Right lobe of liver (tissue), 6 donors: ENCODE data around the gene PRKAG2. TPM values are rescaled to one million over a fixed set of nuclear protein-coding genes. Genes with fewer than 3 reads are reported as not detected.

ENCODE experiments used
- ATAC-seq, 4 donors: fragments of 200-7000 bp; cut with Tn5 transposase; one replicate each; pipeline ENCODE4 v1.9.1; 2020; ENCODE audit warnings: mild to moderate bottlenecking in 4 of 4, moderate library complexity in 4 of 4
- DNase-seq, 3 donors: peaks; one replicate each; pipeline ENCODE4 v3.0.0-alpha.2; 2020
- H3K27ac ChIP-seq, 3 donors: fragments of 200-600 bp; one replicate each; pipeline ENCODE4 v1.8.0; 2022
- H3K27me3 ChIP-seq, 2 donors: fragments of 200-600 bp; one replicate each; pipeline ENCODE4 v1.8.0; 2022
- H3K36me3 ChIP-seq, 4 donors: fragments of 200-600 bp; sonication (generic) in 1 of 4; one replicate each; pipeline versions ENCODE4 v1.5.1 to v1.8.0; 2017 to 2022; ENCODE audit warnings: control low read depth in 1 of 4
- H3K4me1 ChIP-seq, 4 donors: fragments of 200-600 bp; sonication (generic) in 1 of 4; one replicate each; pipeline versions ENCODE4 v1.5.1 to v1.8.0; 2017 to 2022; ENCODE audit warnings: control low read depth in 1 of 4
- H3K4me3 ChIP-seq, 3 donors: fragments of 200-600 bp; one replicate each; pipeline ENCODE4 v1.8.0; 2022
- H3K9me3 ChIP-seq, 4 donors: fragments of 200-600 bp; sonication (generic) in 1 of 4; one replicate each; pipeline versions ENCODE4 v1.5.1 to v1.8.0; 2017 to 2022; ENCODE audit warnings: control low read depth in 1 of 4
- CTCF ChIP-seq, 4 donors: fragments of 200-600 bp in 3 of 4; fragments of 450-650 bp in 1 of 4; IDR thresholded peaks; one replicate each; pipeline versions ENCODE4 v1.5.1 to v1.8.0; 2016 to 2022; ENCODE audit warnings: antibody characterized with exemption in 4 of 4, mild to moderate bottlenecking in 2 of 4
- POLR2A ChIP-seq: fragments of 450-650 bp; IDR thresholded peaks from one replicate; pipeline ENCODE4 v1.6.1; 2017; ENCODE audit warnings: antibody characterized with exemption, mild to moderate bottlenecking
- WGBS: methylation state at CpG from one replicate; pipeline ENCODE4 v1.1.6; 2018; ENCODE audit warnings: low coverage, low lambda C conversion rate; ENCODE audit not compliant: insufficient coverage; ENCODE audit errors: missing lambda C conversion rate; 5-methylcytosine and 5-hydroxymethylcytosine counted together
- intact Hi-C, 2 donors: fragments of 100-400 bp; cut with DNase I; formaldehyde crosslinking; loops; one replicate each; pipeline versions ENCODE4 v1.11.2 to v1.14.1; 2022
- total RNA-seq, 6 experiments: library from RNA; depleted of rRNA in 2 of 6; stranded (reverse); fragments of >200 nt in 2 of 6; fragmentation: NEBNext Ultra II Directional in 3 of 6; extraction: Animal tissue kit (Norgen Biotek cat#: 25700) in 3 of 6; gene quantifications; one replicate each; pipeline versions ENCODE4 v1.1.0 to v1.2.4, GENCODE V29; 2016 to 2023
- donor health status: DM: no; HTN: yes; CAD: no.
- donor health status: DM: no; HTN: no; CAD: no.
- donor health status: DM: no; HTN: no; CAD: no.
- donor health status: DM: no; HTN: yes; CAD: no.
- donor health status: DM: no; HTN: yes; CAD: no.

The PRKAG2 gene
- total RNA-seq, 6 experiments from 2014 or later, result 20.6 to 63.6 (median 29.5) TPM

- H3K27me3 ChIP-seq, result no peaks in the 10 kb centered on the region
- TF ChIP-seq POLR2A (no peak), CTCF (IDR thresholded peaks at IDR 0.05) (no peak)
- intact Hi-C loops, result no loop called here
- no peaks in the 10 kb centered on the region for H3K9me3 ChIP-seq
- no peak for DNase-seq
- ATAC-seq, result peak in 1 of 4 donors; percentile 22
- no peak overlapping the region for H3K4me3 ChIP-seq
- 90% methylated on average over 12 of the region's 12 CpGs for WGBS
- peaks cover 0 to 4% (median 0%) of the 10 kb centered on the region in 4 donors for H3K4me1 ChIP-seq
- no peak overlapping the region for H3K27ac ChIP-seq
- H3K36me3 ChIP-seq, result peaks cover 0 to 13% (median 5%) of the 10 kb centered on the region in 4 donors
Measured at GRCh38 chr7:151592868-151593486, 283.9 kb downstream of the PRKAG2 start.

GRCh38 chr7:151592330-151592729, 284.6 kb downstream of the PRKAG2 start:
- Histone ChIP-seq H3K9me3 (no peaks in the 10 kb centered on the region), H3K27ac (no peak overlapping the region), H3K36me3 (peaks cover 0 to 13% (median 5%) of the 10 kb centered on the region in 4 donors), H3K4me3 (no peak overlapping the region), H3K27me3 (no peaks in the 10 kb centered on the region), H3K4me1 (peaks cover 0 to 4% (median 0%) of the 10 kb centered on the region in 4 donors)
- DNase-seq (no peak), ATAC-seq (no peak)
- TF ChIP-seq POLR2A (no peak), CTCF (IDR thresholded peaks at IDR 0.05) (no peak)
- 99% methylated on average over 11 of the region's 11 CpGs for WGBS
- intact Hi-C loops, result no loop called here

GRCh38 chr7:151591866-151592265, 285.0 kb downstream of the PRKAG2 start:
- WGBS, result no CpG with 5 or more reads among the region's 14 CpGs
- TF ChIP-seq CTCF (IDR thresholded peaks at IDR 0.05) (no peak), POLR2A (no peak)

GRCh38 chr7:151590850-151591771, 285.8 kb downstream of the PRKAG2 start:
- no peak overlapping the region for H3K27ac ChIP-seq
- 91% methylated on average over 6 of the region's 19 CpGs for WGBS
- H3K4me3 ChIP-seq, result no peak overlapping the region
- ATAC-seq, result peak in 2 of 4 donors; percentile 11 to 32
- intact Hi-C loops, result no loop called here
- no peak for TF ChIP-seq CTCF (IDR thresholded peaks at IDR 0.05)
- TF ChIP-seq POLR2A, result no peak
- H3K27me3 ChIP-seq, result no peaks in the 10 kb centered on the region
- DNase-seq, result no peak
- H3K9me3 ChIP-seq, result no peaks in the 10 kb centered on the region
- peaks cover 0 to 4% (median 0%) of the 10 kb centered on the region in 4 donors for H3K4me1 ChIP-seq
- H3K36me3 ChIP-seq, result peaks cover 0 to 13% (median 5%) of the 10 kb centered on the region in 4 donors

More at GRCh38 chr7:151591866-151592265, 285.0 kb downstream of the PRKAG2 start:
- H3K36me3 ChIP-seq, result peaks cover 0 to 13% (median 5%) of the 10 kb centered on the region in 4 donors
- peaks cover 0 to 4% (median 0%) of the 10 kb centered on the region in 4 donors for H3K4me1 ChIP-seq
- intact Hi-C loops, result no loop called here
- no peaks in the 10 kb centered on the region for H3K27me3 ChIP-seq
- no peak for DNase-seq
- peak in 1 of 4 donors; percentile 4 for ATAC-seq
- H3K4me3 ChIP-seq, result no peak overlapping the region
- no peaks in the 10 kb centered on the region for H3K9me3 ChIP-seq
- no peak overlapping the region for H3K27ac ChIP-seq
